Panc1 (cell line): ENCODE results near the gene EHD1.

Source experiments
- CTCF ChIP-seq: fragments of 450-650 bp; IDR thresholded peaks from 2 replicates; pipeline ENCODE4 v1.5.1; 2017; ENCODE audit warnings: mild to moderate bottlenecking
- POLR2AphosphoS5 ChIP-seq: IDR thresholded peaks from 2 replicates; pipeline ENCODE4 v1.6.1; 2012; ENCODE audit warnings: mild to moderate bottlenecking, low read depth, low read length, moderate library complexity
- REST ChIP-seq, 2 experiments: IDR thresholded peaks; 2 replicates each; pipeline ENCODE4 v1.6.1; 2011 to 2012; ENCODE audit warnings: low read depth in 2 of 2, control low read depth in 1 of 2, low read length in 1 of 2, mild to moderate bottlenecking in 1 of 2, moderate library complexity in 1 of 2; ENCODE audit not compliant: insufficient read depth in 1 of 2
- SIN3A ChIP-seq: IDR thresholded peaks from 2 replicates; pipeline ENCODE4 v1.6.1; 2012; ENCODE audit warnings: low read depth, mild to moderate bottlenecking, low read length, moderate library complexity, borderline replicate concordance; ENCODE audit not compliant: insufficient read depth
- TCF7L2 ChIP-seq: IDR thresholded peaks from 2 replicates; pipeline ENCODE4 v1.6.1; 2011; ENCODE audit warnings: mild to moderate bottlenecking, low read depth, low read length, inconsistent platforms

DNA sequence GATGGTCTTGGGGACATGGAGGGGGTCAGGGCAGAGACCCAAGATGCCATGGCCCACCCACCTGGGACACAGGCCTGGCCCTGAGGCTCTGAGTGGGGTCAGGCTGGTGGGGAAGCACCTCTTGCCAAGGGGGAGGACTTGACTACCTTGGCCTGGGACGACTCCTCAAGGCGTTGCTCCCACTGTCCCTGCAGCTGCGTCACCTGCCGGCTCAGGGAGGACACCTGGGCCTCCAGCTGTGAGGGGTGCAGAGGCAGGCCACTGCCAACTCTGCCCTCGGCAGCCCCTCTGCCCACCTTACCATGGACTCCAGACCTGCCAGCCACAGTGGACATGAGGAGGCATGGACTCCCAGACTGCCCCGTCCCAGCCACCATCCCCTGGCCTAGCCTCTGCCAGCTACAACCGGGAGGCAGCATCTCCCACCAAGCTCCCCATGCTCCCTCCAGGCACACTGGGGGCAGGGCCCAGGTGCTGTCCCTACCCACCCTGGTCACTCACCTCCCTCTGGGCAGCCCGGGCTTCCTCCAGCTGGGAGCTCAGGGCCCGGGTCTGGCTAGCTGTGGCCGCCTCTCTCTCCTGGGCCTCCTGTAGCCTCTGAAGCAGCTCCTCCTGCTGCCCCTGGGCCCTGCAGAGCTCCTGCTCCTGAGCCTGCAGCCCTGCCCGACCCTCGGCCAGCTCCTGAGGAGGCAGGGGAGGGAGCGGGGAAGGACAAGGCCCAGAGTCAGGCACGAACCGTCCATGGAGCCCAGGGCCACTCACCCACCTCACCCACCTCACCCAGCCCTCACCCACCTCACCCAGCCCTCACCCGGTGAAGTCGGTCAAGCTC lies 42.6 kb downstream of the EHD1 start:
- TF ChIP-seq CTCF (no peak), POLR2AphosphoS5 (no peak), REST (IDR thresholded peaks at IDR 0.05; ENCODE audit: insufficient read depth in 1 of 2, low read depth in 2 of 2, low read length in 1 of 2) (no peak), SIN3A (no peak), TCF7L2 (no peak)
